Measurements from ENCODE around the gene SAMSN1.

SAMSN1 gene

DNA sequence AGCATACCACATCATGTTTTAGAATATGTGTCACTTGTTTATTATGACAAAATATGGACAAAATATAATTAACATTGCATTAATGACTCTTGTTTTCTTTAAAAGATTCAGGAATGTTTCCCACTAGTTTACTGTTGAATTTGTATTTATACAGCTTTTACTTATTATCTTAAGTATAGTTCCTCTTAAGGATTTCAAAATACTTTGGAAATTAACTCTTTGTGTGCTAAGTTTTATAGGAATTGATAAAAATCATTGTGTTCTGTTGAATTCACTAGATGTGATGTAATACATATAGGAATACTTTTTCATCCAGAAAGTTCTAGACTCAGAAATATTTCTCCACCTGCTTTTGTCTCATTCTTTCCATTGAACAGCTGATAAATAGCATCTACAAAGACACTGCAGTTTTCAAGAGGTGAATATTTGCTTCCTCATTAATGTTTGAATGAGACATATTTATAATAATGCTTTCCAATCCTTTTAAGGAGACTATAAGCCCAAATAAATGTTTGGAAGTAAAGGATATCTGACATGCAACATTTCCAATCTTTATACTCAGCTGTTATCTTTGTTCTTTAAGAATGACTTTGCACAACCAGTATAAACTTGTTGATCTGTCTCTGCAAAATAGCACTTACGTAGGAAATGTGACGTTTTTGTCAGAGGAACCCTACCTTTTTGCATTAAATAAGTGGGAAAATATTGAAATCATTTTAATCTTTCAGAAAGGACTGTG is 38.4 kb upstream of the SAMSN1 start:
- Histone ChIP-seq H3K4me1 (ENCODE audit: control insufficient read depth in 1 of 2, insufficient read depth in 2 of 2, low read length in 2 of 2) (no peaks in the 10 kb centered on the region), H3K9me3 (ENCODE audit: control insufficient read depth in 1 of 2, low read length in 2 of 2) (no peaks in the 10 kb centered on the region), H3K27me3 (ENCODE audit: control insufficient read depth in 1 of 2, insufficient read depth in 2 of 2, low read length in 2 of 2) (no peaks in the 10 kb centered on the region), H3K9ac (ENCODE audit: low read depth in 1 of 2, low read length in 2 of 2) (no peak overlapping the region), H3K36me3 (ENCODE audit: control insufficient read depth in 1 of 2, insufficient read depth in 2 of 2, low read length in 2 of 2) (no peaks in the 10 kb centered on the region), H3K4me3 (ENCODE audit: low read depth in 1 of 2, low read length in 2 of 2) (no peak overlapping the region), H3K27ac (ENCODE audit: low read depth, low read length) (no peak overlapping the region)

DNA sequence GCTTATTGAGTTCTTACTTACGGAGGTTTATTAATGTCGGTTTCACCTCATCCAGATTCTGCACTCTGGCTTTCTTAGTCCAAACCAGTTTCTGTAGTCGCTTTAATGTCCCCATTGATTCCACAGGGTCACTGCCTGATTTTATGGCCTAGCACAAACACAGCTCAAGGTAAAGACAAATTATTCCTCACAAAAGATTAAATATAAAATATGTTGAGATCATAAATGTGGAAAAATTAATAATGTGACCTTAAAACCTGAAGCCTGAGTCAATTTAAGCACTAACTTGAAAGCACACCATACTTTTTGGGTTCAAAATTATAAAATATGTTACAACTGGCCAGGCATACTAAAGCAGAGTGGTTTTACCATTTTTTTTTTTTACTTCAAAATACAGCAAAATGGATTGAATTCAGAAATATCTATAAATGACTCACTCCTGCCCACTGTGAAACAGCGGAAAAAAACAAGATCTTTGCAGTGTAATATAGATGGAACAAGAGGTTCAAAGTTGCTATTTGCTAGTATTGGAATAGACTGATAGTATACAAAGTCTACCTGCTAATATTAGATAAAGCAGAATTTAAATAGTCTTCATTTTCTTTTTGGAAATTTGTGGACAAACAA is 37.6 kb upstream of the SAMSN1 start:
- H3K9ac ChIP-seq (ENCODE audit: low read depth in 1 of 2, low read length in 2 of 2), result no peak overlapping the region
- H3K36me3 ChIP-seq (ENCODE audit: control insufficient read depth in 1 of 2, insufficient read depth in 2 of 2, low read length in 2 of 2), result no peaks in the 10 kb centered on the region
- no peaks in the 10 kb centered on the region for H3K27me3 ChIP-seq (ENCODE audit: control insufficient read depth in 1 of 2, insufficient read depth in 2 of 2, low read length in 2 of 2)
- no peak overlapping the region for H3K4me3 ChIP-seq (ENCODE audit: low read depth in 1 of 2, low read length in 2 of 2)
- no peaks in the 10 kb centered on the region for H3K9me3 ChIP-seq (ENCODE audit: control insufficient read depth in 1 of 2, low read length in 2 of 2)
- no peaks in the 10 kb centered on the region for H3K4me1 ChIP-seq (ENCODE audit: control insufficient read depth in 1 of 2, insufficient read depth in 2 of 2, low read length in 2 of 2)
- no peak overlapping the region for H3K27ac ChIP-seq (ENCODE audit: low read depth, low read length)

DNA sequence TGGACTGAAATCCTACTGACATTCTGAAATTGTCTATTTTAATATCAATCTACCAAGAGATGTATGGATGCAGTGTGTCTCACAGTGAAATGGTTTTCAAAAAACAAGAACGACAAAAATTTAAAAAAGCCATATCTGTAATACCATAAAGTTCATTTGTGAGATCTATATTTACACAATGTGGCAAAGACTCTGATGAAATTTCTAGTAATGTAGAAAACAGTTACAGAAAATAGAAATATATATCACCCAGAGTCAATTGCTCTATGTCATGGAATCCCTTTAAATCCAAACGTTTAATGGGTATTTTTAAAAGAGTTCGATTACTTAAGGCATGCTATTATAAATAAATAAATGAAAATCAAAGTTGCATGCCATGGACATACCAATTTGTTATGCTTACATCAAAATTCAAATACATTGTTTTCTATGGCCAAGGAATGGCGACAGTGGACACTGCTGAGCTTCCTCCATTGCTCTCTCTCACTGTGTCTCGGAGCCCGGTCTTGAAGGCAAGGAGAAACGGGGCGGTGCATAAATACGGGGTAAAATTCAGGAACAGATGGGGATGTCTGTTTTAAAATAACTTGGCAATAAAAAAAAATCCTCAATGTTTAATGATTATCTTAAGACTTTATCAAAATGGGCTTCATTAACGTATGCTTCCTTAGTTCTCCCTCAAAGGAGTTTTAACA is 37.0 kb upstream of the SAMSN1 start:
- Histone ChIP-seq H3K27ac (ENCODE audit: low read depth, low read length) (no peak overlapping the region), H3K4me1 (ENCODE audit: control insufficient read depth in 1 of 2, insufficient read depth in 2 of 2, low read length in 2 of 2) (no peaks in the 10 kb centered on the region), H3K36me3 (ENCODE audit: control insufficient read depth in 1 of 2, insufficient read depth in 2 of 2, low read length in 2 of 2) (no peaks in the 10 kb centered on the region), H3K27me3 (ENCODE audit: control insufficient read depth in 1 of 2, insufficient read depth in 2 of 2, low read length in 2 of 2) (no peaks in the 10 kb centered on the region), H3K9ac (ENCODE audit: low read depth in 1 of 2, low read length in 2 of 2) (no peak overlapping the region), H3K9me3 (ENCODE audit: control insufficient read depth in 1 of 2, low read length in 2 of 2) (no peaks in the 10 kb centered on the region), H3K4me3 (ENCODE audit: low read depth in 1 of 2, low read length in 2 of 2) (no peak overlapping the region)

DNA sequence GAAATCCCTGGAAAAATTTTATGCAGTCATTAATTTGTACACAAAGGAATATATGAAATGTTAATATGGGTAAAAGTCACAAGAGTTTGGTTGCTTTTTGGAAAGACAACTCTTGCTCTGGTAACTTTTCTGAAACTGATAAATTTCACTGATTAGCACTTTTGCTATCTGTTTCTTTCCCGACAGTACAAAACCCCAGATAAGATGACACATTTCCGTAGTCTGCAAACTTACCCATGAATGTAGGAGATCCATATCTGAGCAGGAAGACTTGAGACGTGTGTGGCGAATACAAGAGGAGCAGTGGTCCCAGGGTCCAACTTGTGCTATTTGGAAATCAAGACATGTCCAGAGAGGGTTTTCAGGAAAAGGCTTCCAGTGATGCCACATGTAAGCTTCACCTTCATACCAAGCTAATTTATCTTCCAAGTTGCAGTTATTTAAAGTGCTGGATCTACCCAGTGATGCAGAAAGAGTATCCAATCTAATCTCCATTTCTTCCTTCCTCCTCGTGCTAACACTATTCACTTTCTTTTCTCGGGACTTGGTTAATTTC is 35.9 kb upstream of the SAMSN1 start:
- Histone ChIP-seq H3K9me3 (ENCODE audit: control insufficient read depth in 1 of 2, low read length in 2 of 2) (no peaks in the 10 kb centered on the region), H3K4me3 (ENCODE audit: low read depth in 1 of 2, low read length in 2 of 2) (no peak overlapping the region), H3K4me1 (ENCODE audit: control insufficient read depth in 1 of 2, insufficient read depth in 2 of 2, low read length in 2 of 2) (no peaks in the 10 kb centered on the region), H3K36me3 (ENCODE audit: control insufficient read depth in 1 of 2, insufficient read depth in 2 of 2, low read length in 2 of 2) (no peaks in the 10 kb centered on the region), H3K9ac (ENCODE audit: low read depth in 1 of 2, low read length in 2 of 2) (no peak overlapping the region), H3K27ac (ENCODE audit: low read depth, low read length) (no peak overlapping the region), H3K27me3 (ENCODE audit: control insufficient read depth in 1 of 2, insufficient read depth in 2 of 2, low read length in 2 of 2) (no peaks in the 10 kb centered on the region)

DNA sequence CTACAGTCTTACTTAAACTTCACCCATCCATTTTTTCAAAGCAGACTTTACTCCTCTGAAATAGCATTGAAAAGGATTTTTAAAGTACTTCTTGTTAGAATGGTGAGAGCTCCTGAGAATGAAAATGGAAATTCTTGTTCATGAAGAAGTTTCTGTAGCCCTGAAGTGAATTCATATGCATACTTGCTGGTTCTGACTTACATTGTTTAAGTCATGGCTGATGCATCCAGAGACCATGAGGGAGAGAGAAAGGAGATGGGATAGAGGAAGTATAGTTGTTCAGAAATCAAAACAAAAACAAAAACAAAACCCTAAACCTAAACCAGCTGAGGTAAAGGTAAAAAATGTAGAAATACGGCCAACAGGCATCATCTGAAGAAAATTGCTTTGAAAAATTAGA is 27.1 kb upstream of the SAMSN1 start:
- H3K36me3 ChIP-seq (ENCODE audit: control insufficient read depth in 1 of 2, insufficient read depth in 2 of 2, low read length in 2 of 2), result no peaks in the 10 kb centered on the region
- H3K27ac ChIP-seq (ENCODE audit: low read depth, low read length), result no peak overlapping the region
- no peak overlapping the region for H3K4me3 ChIP-seq (ENCODE audit: low read depth in 1 of 2, low read length in 2 of 2)
- H3K27me3 ChIP-seq (ENCODE audit: control insufficient read depth in 1 of 2, insufficient read depth in 2 of 2, low read length in 2 of 2), result no peaks in the 10 kb centered on the region
- H3K9ac ChIP-seq (ENCODE audit: low read depth in 1 of 2, low read length in 2 of 2), result no peak overlapping the region
- no peaks in the 10 kb centered on the region for H3K4me1 ChIP-seq (ENCODE audit: control insufficient read depth in 1 of 2, insufficient read depth in 2 of 2, low read length in 2 of 2)
- H3K9me3 ChIP-seq (ENCODE audit: control insufficient read depth in 1 of 2, low read length in 2 of 2), result peaks cover 0 to 2% of the 10 kb centered on the region in 2 donors

DNA sequence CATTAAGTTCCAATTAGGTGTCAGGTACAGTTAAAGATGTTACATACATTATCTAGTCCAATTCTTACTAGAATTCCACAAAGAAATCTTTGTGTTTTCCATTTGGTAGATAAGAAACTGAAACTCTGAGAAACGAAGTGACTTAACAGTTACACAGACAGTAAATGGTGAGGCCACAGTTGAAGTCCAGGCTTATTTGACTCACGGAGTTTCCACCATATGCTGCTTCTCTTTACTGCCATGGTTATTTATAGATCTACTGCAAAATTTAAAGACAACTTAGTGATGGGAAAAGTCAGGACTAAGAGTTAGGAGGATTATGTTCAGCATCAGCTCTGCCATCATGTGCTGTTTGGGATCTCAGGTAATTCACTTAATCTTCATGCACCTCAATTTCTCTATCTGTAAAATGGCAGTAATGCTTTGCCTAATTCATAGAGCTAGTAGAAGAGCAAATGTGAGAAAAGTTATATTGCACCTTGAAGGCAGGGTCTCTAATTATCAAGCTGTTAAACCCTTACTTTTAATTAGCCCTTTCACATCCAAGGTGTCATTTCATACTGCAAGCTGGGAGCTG is 26.2 kb upstream of the SAMSN1 start:
- Histone ChIP-seq H3K27ac (ENCODE audit: low read depth, low read length) (no peak overlapping the region), H3K9me3 (ENCODE audit: control insufficient read depth in 1 of 2, low read length in 2 of 2) (peaks cover 0 to 5% of the 10 kb centered on the region in 2 donors), H3K4me3 (ENCODE audit: low read depth in 1 of 2, low read length in 2 of 2) (no peak overlapping the region), H3K4me1 (ENCODE audit: control insufficient read depth in 1 of 2, insufficient read depth in 2 of 2, low read length in 2 of 2) (no peaks in the 10 kb centered on the region), H3K27me3 (ENCODE audit: control insufficient read depth in 1 of 2, insufficient read depth in 2 of 2, low read length in 2 of 2) (no peaks in the 10 kb centered on the region), H3K9ac (ENCODE audit: low read depth in 1 of 2, low read length in 2 of 2) (no peak overlapping the region), H3K36me3 (ENCODE audit: control insufficient read depth in 1 of 2, insufficient read depth in 2 of 2, low read length in 2 of 2) (no peaks in the 10 kb centered on the region)

DNA sequence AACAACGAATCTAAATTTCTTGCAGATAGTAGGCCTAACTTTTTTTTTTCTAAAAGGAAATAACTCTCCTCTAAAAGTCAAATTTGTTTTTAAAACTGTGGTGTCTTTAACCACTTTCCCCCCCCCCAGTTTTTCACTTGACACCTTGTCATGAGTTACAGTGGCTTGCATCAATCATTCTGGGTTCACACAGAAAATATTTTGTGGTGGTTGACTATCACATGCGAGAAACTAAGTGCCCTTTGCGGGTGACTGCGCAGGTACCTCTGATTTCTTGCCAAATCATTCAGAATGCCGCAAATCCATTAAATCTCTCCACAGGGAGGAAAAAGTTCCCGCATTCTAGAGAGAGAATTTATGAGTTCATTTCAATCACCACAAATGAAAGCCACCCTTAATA is 23.8 kb upstream of the SAMSN1 start:
- Histone ChIP-seq H3K4me1 (ENCODE audit: control insufficient read depth in 1 of 2, insufficient read depth in 2 of 2, low read length in 2 of 2) (no peaks in the 10 kb centered on the region), H3K27me3 (ENCODE audit: control insufficient read depth in 1 of 2, insufficient read depth in 2 of 2, low read length in 2 of 2) (no peaks in the 10 kb centered on the region), H3K9me3 (ENCODE audit: control insufficient read depth in 1 of 2, low read length in 2 of 2) (peaks cover 0 to 5% of the 10 kb centered on the region in 2 donors), H3K9ac (ENCODE audit: low read depth in 1 of 2, low read length in 2 of 2) (no peak overlapping the region), H3K36me3 (ENCODE audit: control insufficient read depth in 1 of 2, insufficient read depth in 2 of 2, low read length in 2 of 2) (no peaks in the 10 kb centered on the region), H3K27ac (ENCODE audit: low read depth, low read length) (no peak overlapping the region), H3K4me3 (ENCODE audit: low read depth in 1 of 2, low read length in 2 of 2) (no peak overlapping the region)

DNA sequence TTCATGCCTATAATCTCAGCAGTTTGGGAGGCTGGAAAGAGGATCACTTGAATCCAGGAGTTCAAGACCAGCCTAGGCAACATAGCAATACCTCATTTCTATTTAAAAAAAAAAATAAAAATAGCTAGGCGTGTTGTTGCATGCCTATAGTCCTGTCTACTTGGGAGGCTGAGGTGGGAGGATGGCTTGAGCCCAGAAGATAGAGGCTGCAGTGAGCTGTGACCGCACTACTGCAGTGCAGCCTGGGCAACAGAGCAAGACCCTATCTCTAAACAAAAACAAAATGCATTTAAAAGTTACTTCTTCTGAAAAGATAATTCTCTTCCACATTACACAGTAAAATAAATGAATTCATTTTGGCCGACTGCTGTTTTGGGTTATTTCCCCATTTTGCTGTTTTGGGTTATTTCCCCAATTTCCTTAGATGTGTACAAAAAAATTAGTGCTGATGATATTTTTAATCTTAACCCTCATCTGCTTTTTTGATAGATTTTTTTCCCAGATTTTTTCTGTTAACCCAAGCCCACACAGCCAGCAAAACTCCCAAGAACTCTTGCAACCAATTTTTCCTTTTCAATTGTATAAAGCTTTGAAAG is 23.0 kb upstream of the SAMSN1 start:
- H3K27me3 ChIP-seq (ENCODE audit: control insufficient read depth in 1 of 2, insufficient read depth in 2 of 2, low read length in 2 of 2), result no peaks in the 10 kb centered on the region
- peaks cover 0 to 5% of the 10 kb centered on the region in 2 donors for H3K9me3 ChIP-seq (ENCODE audit: control insufficient read depth in 1 of 2, low read length in 2 of 2)
- H3K27ac ChIP-seq (ENCODE audit: low read depth, low read length), result no peak overlapping the region
- H3K9ac ChIP-seq (ENCODE audit: low read depth in 1 of 2, low read length in 2 of 2), result no peak overlapping the region
- H3K36me3 ChIP-seq (ENCODE audit: control insufficient read depth in 1 of 2, insufficient read depth in 2 of 2, low read length in 2 of 2), result no peaks in the 10 kb centered on the region
- no peaks in the 10 kb centered on the region for H3K4me1 ChIP-seq (ENCODE audit: control insufficient read depth in 1 of 2, insufficient read depth in 2 of 2, low read length in 2 of 2)
- H3K4me3 ChIP-seq (ENCODE audit: low read depth in 1 of 2, low read length in 2 of 2), result no peak overlapping the region

DNA sequence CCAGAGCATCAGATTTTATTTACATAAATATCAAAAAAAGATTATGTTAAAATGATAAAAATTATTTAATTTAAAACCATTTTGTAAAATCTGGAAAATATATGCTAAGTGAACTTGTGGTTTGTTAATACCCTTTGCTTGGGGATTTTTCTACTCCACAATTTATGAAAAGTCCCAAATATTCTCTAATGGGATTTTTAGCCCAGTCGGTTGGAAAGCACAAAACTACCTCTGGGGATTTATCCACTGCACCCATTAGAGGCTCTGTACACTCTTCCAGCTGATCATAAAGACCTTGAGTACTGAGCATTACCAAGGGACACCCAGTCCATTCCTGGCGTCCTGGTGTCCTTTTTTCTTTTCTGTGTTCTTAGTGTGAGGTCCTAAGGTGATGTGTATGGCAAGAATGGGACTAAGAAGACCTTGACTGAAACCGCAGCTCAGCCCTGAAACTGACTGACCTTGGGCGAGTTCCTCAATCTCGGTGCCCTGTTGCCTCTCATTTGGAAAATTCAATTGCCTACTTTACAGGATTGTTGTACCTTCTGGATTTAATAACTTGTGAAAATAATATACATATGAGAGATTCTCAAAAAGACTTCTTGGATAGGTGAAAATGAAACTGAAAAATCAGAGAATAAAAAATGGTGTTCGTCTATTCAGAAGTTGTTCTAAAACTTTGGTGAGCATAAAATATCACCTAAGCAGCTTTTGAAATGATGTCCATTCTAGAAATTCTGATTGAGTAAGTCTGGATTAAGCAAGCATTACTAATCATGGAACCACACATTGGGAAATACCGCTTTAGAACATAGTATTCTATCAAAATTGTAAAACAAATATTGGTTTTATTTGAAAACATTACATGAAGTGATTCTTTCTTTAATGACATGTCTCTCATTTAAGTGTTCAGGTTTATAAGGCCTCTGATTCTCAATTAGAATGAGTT is 21.5 kb upstream of the SAMSN1 start:
- Histone ChIP-seq H3K9me3 (ENCODE audit: control insufficient read depth in 1 of 2, low read length in 2 of 2) (peaks cover 0 to 5% of the 10 kb centered on the region in 2 donors), H3K27ac (ENCODE audit: low read depth, low read length) (no peak overlapping the region), H3K9ac (ENCODE audit: low read depth in 1 of 2, low read length in 2 of 2) (no peak overlapping the region)

More for the DNA sequence above, 21.5 kb upstream of the SAMSN1 start:
- Histone ChIP-seq H3K4me3 (ENCODE audit: low read depth in 1 of 2, low read length in 2 of 2) (no peak overlapping the region), H3K4me1 (ENCODE audit: control insufficient read depth in 1 of 2, insufficient read depth in 2 of 2, low read length in 2 of 2) (no peaks in the 10 kb centered on the region), H3K36me3 (ENCODE audit: control insufficient read depth in 1 of 2, insufficient read depth in 2 of 2, low read length in 2 of 2) (no peaks in the 10 kb centered on the region), H3K27me3 (ENCODE audit: control insufficient read depth in 1 of 2, insufficient read depth in 2 of 2, low read length in 2 of 2) (no peaks in the 10 kb centered on the region)

Data from duodenal mucosa (tissue), 2 donors.